ENCODE data around the gene BOLA1.

BOLA1 gene

DNA sequence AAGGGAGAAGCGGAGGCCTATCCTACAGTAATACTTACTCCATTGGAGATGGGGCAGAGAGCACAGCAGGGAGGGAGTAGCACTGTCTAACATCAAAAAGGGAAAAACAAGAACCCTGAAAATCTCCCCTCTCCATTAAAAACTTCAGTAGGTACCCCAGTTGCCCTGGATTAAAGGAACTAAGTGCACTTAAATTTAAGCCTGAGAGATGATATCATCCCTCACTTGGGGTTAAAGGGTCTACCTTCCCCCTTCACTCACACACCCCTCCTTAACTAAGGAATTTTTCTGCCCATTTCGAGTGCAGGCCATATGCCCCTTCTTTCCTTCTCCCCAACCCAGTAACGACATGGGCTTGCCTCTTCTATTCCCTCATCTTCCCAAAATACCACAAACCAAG, 41.1 kb downstream of the BOLA1 start:
- no peak for TF ChIP-seq EZH2 (optimal IDR thresholded peaks at IDR 0.05; ENCODE audit: low read depth, low read length)
- H3K4me2 ChIP-seq (ENCODE audit: low read depth, low read length), result no peak overlapping the region
- H3K79me2 ChIP-seq (ENCODE audit: low read length), result no peaks in the 10 kb centered on the region
- peaks cover 16% of the 10 kb centered on the region for H3F3A ChIP-seq (ENCODE audit: insufficient read depth, low read length)
- no peaks in the 10 kb centered on the region for H4K20me1 ChIP-seq (ENCODE audit: insufficient read depth, low read length)
- no peak overlapping the region for H3K9ac ChIP-seq (ENCODE audit: low read length)
- H3K36me3 ChIP-seq (replicated peaks; ENCODE audit: insufficient read depth, low read length), result no peaks in the 10 kb centered on the region
- no peaks in the 10 kb centered on the region for H3K9me3 ChIP-seq (replicated peaks; ENCODE audit: insufficient read depth, low read length)
- no peaks in the 10 kb centered on the region for H3K27me3 ChIP-seq (replicated peaks; ENCODE audit: insufficient read depth, low read length)
- H3K4me3 ChIP-seq (ENCODE audit: low read length), result no peak overlapping the region
- no peak overlapping the region for H3K27ac ChIP-seq (ENCODE audit: low read length)
- no peaks in the 10 kb centered on the region for H3K9me2 ChIP-seq (replicated peaks; ENCODE audit: insufficient read depth, low read length)
- peaks cover 27% of the 10 kb centered on the region for H3K4me1 ChIP-seq (ENCODE audit: low read length)
- no peak for DNase-seq
- H2AFZ ChIP-seq (ENCODE audit: low read length), result no peak overlapping the region

DNA sequence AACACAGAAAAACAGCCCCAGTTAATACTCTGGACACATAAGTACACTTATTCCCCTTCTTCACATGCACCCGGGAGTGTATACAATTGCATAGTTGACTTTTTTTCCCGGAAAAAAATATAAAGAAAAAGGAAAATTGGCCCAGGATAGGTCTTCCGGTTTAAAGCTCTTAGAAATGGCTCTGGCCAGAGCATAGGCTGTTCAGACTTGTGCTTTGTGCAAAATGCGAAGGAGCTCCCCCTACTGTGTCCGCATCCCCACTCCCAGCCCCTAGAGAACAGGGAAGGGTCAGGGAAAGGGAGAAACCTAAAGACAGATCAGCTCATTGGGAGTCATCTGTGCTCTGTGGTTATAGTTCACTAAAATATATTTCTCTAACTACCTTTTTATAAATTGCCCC, 42.8 kb downstream of the BOLA1 start:
- Histone ChIP-seq H3K27me3 (replicated peaks; ENCODE audit: insufficient read depth, low read length) (no peaks in the 10 kb centered on the region), H3K79me2 (ENCODE audit: low read length) (no peaks in the 10 kb centered on the region), H3K4me2 (ENCODE audit: low read depth, low read length) (no peak overlapping the region), H3K27ac (ENCODE audit: low read length) (no peak overlapping the region), H3K9me3 (replicated peaks; ENCODE audit: insufficient read depth, low read length) (no peaks in the 10 kb centered on the region), H3F3A (ENCODE audit: insufficient read depth, low read length) (peaks cover 14% of the 10 kb centered on the region), H4K20me1 (ENCODE audit: insufficient read depth, low read length) (no peaks in the 10 kb centered on the region), H3K9ac (ENCODE audit: low read length) (no peak overlapping the region), H3K9me2 (replicated peaks; ENCODE audit: insufficient read depth, low read length) (no peaks in the 10 kb centered on the region), H3K4me3 (ENCODE audit: low read length) (no peak overlapping the region), H2AFZ (ENCODE audit: low read length) (no peak overlapping the region), H3K36me3 (replicated peaks; ENCODE audit: insufficient read depth, low read length) (0 out of 2 replicates have a peak, but pooled peaks cover 3% of the 10 kb centered on the region), H3K4me1 (ENCODE audit: low read length) (peaks cover 21% of the 10 kb centered on the region)
- TF ChIP-seq EZH2 (optimal IDR thresholded peaks at IDR 0.05; ENCODE audit: low read depth, low read length) (no peak), EZH2phosphoT487 (IDR thresholded peaks at IDR 0.05; ENCODE audit: low read length) (no peak)
- DNase-seq, result no peak

DNA sequence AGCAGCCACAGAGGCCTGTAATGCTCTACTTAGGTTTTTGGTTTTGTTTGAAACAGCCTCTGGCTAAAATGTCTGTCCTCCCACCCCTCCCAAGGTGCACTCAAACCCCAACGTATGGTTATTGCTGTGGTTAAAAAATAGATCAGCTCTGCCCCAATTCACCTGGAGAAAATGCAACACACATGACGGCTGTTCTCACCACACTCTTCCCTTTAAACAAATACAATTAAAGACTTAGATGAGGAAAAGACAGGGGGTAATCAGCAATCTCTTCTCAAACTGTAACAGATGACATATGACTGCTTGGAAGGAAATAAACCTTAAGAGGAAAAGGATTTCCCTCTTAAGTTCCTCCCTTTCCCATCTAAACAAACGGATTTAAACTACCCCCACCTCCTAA, 43.5 kb downstream of the BOLA1 start:
- DNase-seq, result no peak
- H3K4me3 ChIP-seq (ENCODE audit: low read length), result no peak overlapping the region
- H3K27ac ChIP-seq (ENCODE audit: low read length), result no peak overlapping the region
- H3F3A ChIP-seq (ENCODE audit: insufficient read depth, low read length), result peaks cover 7% of the 10 kb centered on the region
- no peaks in the 10 kb centered on the region for H3K9me3 ChIP-seq (replicated peaks; ENCODE audit: insufficient read depth, low read length)
- TF ChIP-seq EZH2 (optimal IDR thresholded peaks at IDR 0.05; ENCODE audit: low read depth, low read length), result no peak
- TF ChIP-seq, protein P1, sequence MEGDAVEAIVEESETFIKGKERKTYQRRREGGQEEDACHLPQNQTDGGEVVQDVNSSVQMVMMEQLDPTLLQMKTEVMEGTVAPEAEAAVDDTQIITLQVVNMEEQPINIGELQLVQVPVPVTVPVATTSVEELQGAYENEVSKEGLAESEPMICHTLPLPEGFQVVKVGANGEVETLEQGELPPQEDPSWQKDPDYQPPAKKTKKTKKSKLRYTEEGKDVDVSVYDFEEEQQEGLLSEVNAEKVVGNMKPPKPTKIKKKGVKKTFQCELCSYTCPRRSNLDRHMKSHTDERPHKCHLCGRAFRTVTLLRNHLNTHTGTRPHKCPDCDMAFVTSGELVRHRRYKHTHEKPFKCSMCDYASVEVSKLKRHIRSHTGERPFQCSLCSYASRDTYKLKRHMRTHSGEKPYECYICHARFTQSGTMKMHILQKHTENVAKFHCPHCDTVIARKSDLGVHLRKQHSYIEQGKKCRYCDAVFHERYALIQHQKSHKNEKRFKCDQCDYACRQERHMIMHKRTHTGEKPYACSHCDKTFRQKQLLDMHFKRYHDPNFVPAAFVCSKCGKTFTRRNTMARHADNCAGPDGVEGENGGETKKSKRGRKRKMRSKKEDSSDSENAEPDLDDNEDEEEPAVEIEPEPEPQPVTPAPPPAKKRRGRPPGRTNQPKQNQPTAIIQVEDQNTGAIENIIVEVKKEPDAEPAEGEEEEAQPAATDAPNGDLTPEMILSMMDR (IDR thresholded peaks at IDR 0.05; ENCODE audit: low read length), result no peak
- TF ChIP-seq EZH2phosphoT487 (IDR thresholded peaks at IDR 0.05; ENCODE audit: low read length), result no peak
- H3K4me1 ChIP-seq (ENCODE audit: low read length), result peaks cover 14% of the 10 kb centered on the region
- H3K4me2 ChIP-seq (ENCODE audit: low read depth, low read length), result no peak overlapping the region
- H3K79me2 ChIP-seq (ENCODE audit: low read length), result no peaks in the 10 kb centered on the region
- H2AFZ ChIP-seq (ENCODE audit: low read length), result no peak overlapping the region
- H3K36me3 ChIP-seq (replicated peaks; ENCODE audit: insufficient read depth, low read length), result 0 out of 2 replicates have a peak, but pooled peaks cover 3% of the 10 kb centered on the region
- H3K9me2 ChIP-seq (replicated peaks; ENCODE audit: insufficient read depth, low read length), result no peaks in the 10 kb centered on the region
- H4K20me1 ChIP-seq (ENCODE audit: insufficient read depth, low read length), result no peaks in the 10 kb centered on the region
- H3K27me3 ChIP-seq (replicated peaks; ENCODE audit: insufficient read depth, low read length), result no peaks in the 10 kb centered on the region
- no peak overlapping the region for H3K9ac ChIP-seq (ENCODE audit: low read length)

DNA sequence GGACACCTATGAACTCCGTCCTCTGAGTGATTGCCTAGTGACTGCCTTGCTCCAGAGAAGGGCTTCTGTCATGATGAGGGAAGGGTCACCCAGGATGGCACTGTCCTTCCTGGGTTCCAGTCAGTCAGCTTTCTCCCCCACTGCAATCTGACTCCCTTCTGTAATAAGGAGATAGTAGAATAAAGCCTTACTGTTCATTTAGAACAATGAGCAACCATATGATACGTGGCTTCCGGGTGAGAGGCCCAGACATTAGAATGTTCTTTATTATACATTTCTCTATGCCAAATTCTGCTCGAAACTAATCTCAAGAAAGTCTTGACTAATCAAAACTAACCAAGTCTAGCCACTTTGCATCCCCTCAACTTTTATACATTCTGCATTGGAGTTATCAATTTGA, 45.8 kb downstream of the BOLA1 start:
- Histone ChIP-seq H3K4me2 (ENCODE audit: low read depth, low read length) (no peak overlapping the region), H3K27ac (ENCODE audit: low read length) (no peak overlapping the region), H3K9ac (ENCODE audit: low read length) (no peak overlapping the region), H3K36me3 (replicated peaks; ENCODE audit: insufficient read depth, low read length) (0 out of 2 replicates have a peak, but pooled peaks cover 3% of the 10 kb centered on the region), H3K27me3 (replicated peaks; ENCODE audit: insufficient read depth, low read length) (no peaks in the 10 kb centered on the region), H3K9me3 (replicated peaks; ENCODE audit: insufficient read depth, low read length) (no peaks in the 10 kb centered on the region), H3K9me2 (replicated peaks; ENCODE audit: insufficient read depth, low read length) (no peaks in the 10 kb centered on the region), H3K4me3 (ENCODE audit: low read length) (no peak overlapping the region), H4K20me1 (ENCODE audit: insufficient read depth, low read length) (no peaks in the 10 kb centered on the region), H2AFZ (ENCODE audit: low read length) (no peak overlapping the region), H3K4me1 (ENCODE audit: low read length) (no peaks in the 10 kb centered on the region), H3F3A (ENCODE audit: insufficient read depth, low read length) (no peaks in the 10 kb centered on the region; the same call in 1 of the 2 replicates), H3K79me2 (ENCODE audit: low read length) (no peaks in the 10 kb centered on the region)
- no peak for DNase-seq
- TF ChIP-seq EZH2phosphoT487 (IDR thresholded peaks at IDR 0.05; ENCODE audit: low read length) (no peak), EZH2 (optimal IDR thresholded peaks at IDR 0.05; ENCODE audit: low read depth, low read length) (no peak)
- TF ChIP-seq, protein P1 (IDR thresholded peaks at IDR 0.05; ENCODE audit: low read length), result no peak
